GM18507 (cell line): ENCODE measurements around the gene ASCL5.

Experiments used
- DNase-seq: peaks from one replicate; pipeline ENCODE4 v3.0.0; 2011; ENCODE audit warnings: low read depth; ENCODE audit not compliant: insufficient read length; ENCODE audit errors: extremely low spot score
- FAIRE-seq: peaks from 2 replicates; lab custom pipeline; 2011; peaks lifted over from hg19 to GRCh38; lab: Jason Lieb, UNC

The ASCL5 gene

GRCh38 chr1:201093561-201093960, 33.4 kb downstream of the ASCL5 start:
- FAIRE-seq: no peak
- no peak for DNase-seq

- FAIRE-seq (no peak), DNase-seq (no peak)
Observed at GRCh38 chr1:201092738-201093137, 34.2 kb downstream of the ASCL5 start.

- no peak for DNase-seq
- no peak for FAIRE-seq
Observed at GRCh38 chr1:201091256-201091655, 35.7 kb downstream of the ASCL5 start.

- no peak for DNase-seq
- no peak for FAIRE-seq
Observed at GRCh38 chr1:201090541-201090940, 36.4 kb downstream of the ASCL5 start.

GRCh38 chr1:201089596-201089995, 37.4 kb downstream of the ASCL5 start:
- FAIRE-seq: no peak
- no peak for DNase-seq

- FAIRE-seq (no peak), DNase-seq (no peak)
Observed at GRCh38 chr1:201088901-201089525, 38.0 kb downstream of the ASCL5 start.

- no peak for DNase-seq
- FAIRE-seq: no peak
Observed at GRCh38 chr1:201088395-201088794, 38.6 kb downstream of the ASCL5 start.

GRCh38 chr1:201085902-201086735, 40.9 kb downstream of the ASCL5 start:
- FAIRE-seq: no peak
- DNase-seq: peak; percentile 26

- DNase-seq (no peak), FAIRE-seq (no peak)
Observed at GRCh38 chr1:201084295-201084694, 42.7 kb downstream of the ASCL5 start.

GRCh38 chr1:201083741-201084140, 43.2 kb downstream of the ASCL5 start:
- DNase-seq (no peak), FAIRE-seq (no peak)

- DNase-seq (no peak), FAIRE-seq (no peak)
Observed at GRCh38 chr1:201080135-201080534, 46.8 kb downstream of the ASCL5 start.

GRCh38 chr1:201077736-201078135, 49.2 kb downstream of the ASCL5 start:
- FAIRE-seq (no peak), DNase-seq (no peak)

- no peak for FAIRE-seq
Observed at GRCh38 chr1:201077116-201077515, 49.9 kb downstream of the ASCL5 start.

GRCh38 chr1:201076092-201076491, 50.9 kb downstream of the ASCL5 start:
- DNase-seq (no peak), FAIRE-seq (no peak)

More at GRCh38 chr1:201077116-201077515, 49.9 kb downstream of the ASCL5 start:
- DNase-seq: no peak

- FAIRE-seq: no peak
Observed at GRCh38 chr1:201074018-201074417, 53.0 kb downstream of the ASCL5 start.

GRCh38 chr1:201072922-201073321, 54.1 kb downstream of the ASCL5 start:
- FAIRE-seq (no peak), DNase-seq (no peak)

More at GRCh38 chr1:201074018-201074417, 53.0 kb downstream of the ASCL5 start:
- no peak for DNase-seq

GRCh38 chr1:201072149-201072548, 54.8 kb downstream of the ASCL5 start:
- DNase-seq: no peak
- FAIRE-seq: no peak

- FAIRE-seq: no peak
- DNase-seq: no peak
Observed at GRCh38 chr1:201069636-201070035, 57.3 kb downstream of the ASCL5 start.

GRCh38 chr1:201068976-201069375, 58.0 kb downstream of the ASCL5 start:
- no peak for FAIRE-seq
- DNase-seq: no peak

GRCh38 chr1:201066986-201067385, 60.0 kb downstream of the ASCL5 start:
- DNase-seq (no peak), FAIRE-seq (no peak)

GRCh38 chr1:201065686-201066085, 61.3 kb downstream of the ASCL5 start:
- DNase-seq: no peak
- FAIRE-seq: no peak
